IMR-90 (cell line): ENCODE measurements around the gene KCNMA1. TPM values are rescaled to one million over a fixed set of nuclear protein-coding genes. Genes with fewer than 3 reads are reported as not detected.

Source experiments
- ATAC-seq: fragments of 200-7000 bp; cut with Tn5 transposase; 2 replicates; pipeline ENCODE4 v1.9.1; 2020; ENCODE audit warnings: low read depth, mild to moderate bottlenecking, moderate library complexity
- BruUV-seq: library from RNA; stranded (reverse); fragments of 400-500 nt; replicated peaks from 2 replicates; lab custom pipeline; 2021; lab: Mats Ljungman, UMichigan
- CTCF ChIA-PET: fragments of 300-600 bp; formaldehyde crosslinking; extraction: SDS; loops from one replicate; lab custom pipeline; 2021; ENCODE audit warnings: antibody characterized with exemption; lab: Yijun Ruan, JAX
- POLR2A ChIA-PET: fragments of 300-600 bp; sonication (Branson Sonifier 250); formaldehyde crosslinking; loops from one replicate; lab custom pipeline; 2022; ENCODE audit warnings: antibody characterized with exemption; ENCODE audit not compliant: unreplicated experiment; lab: Charles Lee
- DNase-seq: peaks from one replicate; pipeline ENCODE4 v3.0.0; 2013
- H2AFZ ChIP-seq: replicated peaks from 2 replicates; pipeline ENCODE3; 2013; ENCODE audit warnings: low read length, mild to moderate bottlenecking; ENCODE audit not compliant: poor library complexity
- H2AK5ac ChIP-seq: 2 replicates; pipeline ENCODE4 v1.6.1; 2013; ENCODE audit warnings: low read depth, low read length, inconsistent platforms
- H2AK9ac ChIP-seq: replicated peaks from 2 replicates; pipeline ENCODE3; 2013; ENCODE audit warnings: mild to moderate bottlenecking, low read depth, low read length, moderate library complexity; ENCODE audit not compliant: poor library complexity
- H2BK120ac ChIP-seq: 2 replicates; pipeline ENCODE4 v1.6.1; 2013; ENCODE audit warnings: low read depth, low read length, inconsistent platforms
- H2BK15ac ChIP-seq: 3 replicates; pipeline ENCODE4 v1.6.1; 2013; ENCODE audit warnings: low read depth, low read length, inconsistent platforms
- H2BK20ac ChIP-seq: 2 replicates; pipeline ENCODE4 v1.6.1; 2013; ENCODE audit warnings: low read depth, mild to moderate bottlenecking, inconsistent platforms, low read length, moderate library complexity
- H2BK5ac ChIP-seq: 2 replicates; pipeline ENCODE4 v1.6.1; 2013; ENCODE audit warnings: mild to moderate bottlenecking, low read depth, low read length, inconsistent platforms; ENCODE audit not compliant: poor library complexity, severe bottlenecking
- H3K14ac ChIP-seq: replicated peaks from 2 replicates; pipeline ENCODE4 v1.6.1; 2013; ENCODE audit warnings: low read depth, low read length, inconsistent platforms
- H3K18ac ChIP-seq: 2 replicates; pipeline ENCODE4 v1.6.1; 2013; ENCODE audit warnings: low read depth, low read length, control low read depth
- H3K23ac ChIP-seq: 2 replicates; pipeline ENCODE4 v1.6.1; 2013; ENCODE audit warnings: low read depth, low read length, inconsistent platforms
- H3K27ac ChIP-seq: 2 replicates; pipeline ENCODE4 v1.5.1; 2013; ENCODE audit warnings: mild to moderate bottlenecking, control low read depth, low read length; ENCODE audit not compliant: insufficient read depth
- H3K27me3 ChIP-seq: 2 replicates; pipeline ENCODE4 v1.6.1; 2013; ENCODE audit warnings: low read length; ENCODE audit not compliant: control insufficient read depth, insufficient read depth
- H3K36me3 ChIP-seq: 2 replicates; pipeline ENCODE4 v1.6.1; 2013; ENCODE audit warnings: low read length, mixed read lengths; ENCODE audit not compliant: control insufficient read depth, insufficient read depth
- H3K4ac ChIP-seq: 2 replicates; pipeline ENCODE4 v1.6.1; 2013; ENCODE audit warnings: low read depth, low read length, inconsistent platforms
- H3K4me1 ChIP-seq: 2 replicates; pipeline ENCODE4 v1.6.1; 2013; ENCODE audit warnings: low read length, mixed read lengths; ENCODE audit not compliant: control insufficient read depth, insufficient read depth
- H3K4me2 ChIP-seq: 2 replicates; pipeline ENCODE4 v1.6.1; 2013; ENCODE audit warnings: low read depth, mild to moderate bottlenecking, control low read depth, low read length, moderate library complexity
- H3K4me3 ChIP-seq: 2 replicates; pipeline ENCODE4 v1.5.1; 2013; ENCODE audit warnings: low read depth, mild to moderate bottlenecking, control low read depth, low read length, moderate library complexity; ENCODE audit not compliant: insufficient read depth
- H3K56ac ChIP-seq: 2 replicates; pipeline ENCODE4 v1.6.1; 2013; ENCODE audit warnings: low read length, inconsistent platforms; ENCODE audit not compliant: insufficient read depth; ENCODE audit errors: extremely low read depth
- H3K79me1 ChIP-seq, 2 experiments: 2 replicates each; pipeline ENCODE4 v1.6.1; 2013; ENCODE audit warnings: low read length in 2 of 2, inconsistent platforms in 1 of 2, low read depth in 1 of 2
- H3K9ac ChIP-seq: 2 replicates; pipeline ENCODE4 v1.6.1; 2013; ENCODE audit warnings: low read depth, low read length, control low read depth
- H3K9me1 ChIP-seq: 2 replicates; pipeline ENCODE4 v1.6.1; 2013; ENCODE audit warnings: low read length, inconsistent platforms; ENCODE audit not compliant: insufficient read depth
- H3K9me3 ChIP-seq: 2 replicates; pipeline ENCODE4 v1.6.1; 2013; ENCODE audit warnings: low read length; ENCODE audit not compliant: control insufficient read depth, insufficient read depth
- H4K20me1 ChIP-seq: 2 replicates; pipeline ENCODE4 v1.6.1; 2013; ENCODE audit warnings: low read length, inconsistent platforms; ENCODE audit not compliant: insufficient read depth
- H4K5ac ChIP-seq: 2 replicates; pipeline ENCODE4 v1.6.1; 2013; ENCODE audit warnings: mild to moderate bottlenecking, low read depth, low read length, control low read depth
- H4K8ac ChIP-seq, 2 experiments: 2 replicates each; pipeline ENCODE4 v1.6.1; 2013; ENCODE audit warnings: low read depth in 2 of 2, low read length in 2 of 2, control low read depth in 1 of 2, inconsistent platforms in 1 of 2
- H4K91ac ChIP-seq: 2 replicates; pipeline ENCODE4 v1.6.1; 2013; ENCODE audit warnings: low read depth, low read length, inconsistent platforms; ENCODE audit not compliant: insufficient read depth
- BHLHE40 ChIP-seq: fragments of 150-350 bp; IDR thresholded peaks from 2 replicates; pipeline ENCODE4 v1.6.1; 2016; ENCODE audit warnings: mild to moderate bottlenecking, low read depth, low read length
- CEBPB ChIP-seq: IDR thresholded peaks from 2 replicates; pipeline ENCODE4 v1.6.1; 2012; ENCODE audit warnings: low read depth, low read length, improper control_type of control experiment
- FOS ChIP-seq: fragments of 150-350 bp; IDR thresholded peaks from 2 replicates; pipeline ENCODE4 v1.6.1; 2016; ENCODE audit warnings: low read depth, low read length
- MAFK ChIP-seq: IDR thresholded peaks from 2 replicates; pipeline ENCODE4 v1.6.1; 2012; ENCODE audit warnings: low read depth, low read length, improper control_type of control experiment
- MAZ ChIP-seq: IDR thresholded peaks from 2 replicates; pipeline ENCODE4 v1.6.1; 2012; ENCODE audit warnings: low read depth, mild to moderate bottlenecking, low read length, improper control_type of control experiment, moderate library complexity, borderline replicate concordance
- NFE2L2 ChIP-seq: fragments of 150-350 bp; IDR thresholded peaks from 2 replicates; pipeline ENCODE4 v1.6.1; 2016; ENCODE audit warnings: low read depth, mild to moderate bottlenecking, low read length
- POLR2A ChIP-seq: IDR thresholded peaks from 2 replicates; pipeline ENCODE4 v1.6.1; 2012; ENCODE audit warnings: mild to moderate bottlenecking, low read depth, low read length
- RAD21 ChIP-seq: IDR thresholded peaks from 2 replicates; pipeline ENCODE4 v1.6.1; 2012; ENCODE audit warnings: low read length, improper control_type of control experiment
- RCOR1 ChIP-seq: IDR thresholded peaks from 2 replicates; pipeline ENCODE4 v1.6.1; 2012; ENCODE audit warnings: mild to moderate bottlenecking, low read length, improper control_type of control experiment; ENCODE audit not compliant: insufficient replicate concordance
- RFX5 ChIP-seq: IDR thresholded peaks from 2 replicates; pipeline ENCODE4 v1.8.0; 2012; ENCODE audit warnings: low read depth, mild to moderate bottlenecking, low read length, moderate library complexity
- SMC3 ChIP-seq: fragments of 150-350 bp; IDR thresholded peaks from 2 replicates; pipeline ENCODE4 v1.6.1; 2016; ENCODE audit warnings: low read depth, mild to moderate bottlenecking, antibody characterized with exemption, low read length, moderate library complexity
- USF2 ChIP-seq: fragments of 150-350 bp; IDR thresholded peaks from 2 replicates; pipeline ENCODE4 v1.6.1; 2017; ENCODE audit warnings: mild to moderate bottlenecking, antibody characterized with exemption, low read length, low read depth
- WGBS, 2 experiments: methylation state at CpG; one replicate each; pipeline versions ENCODE4 v1.1.5 to v1.1.7; 2013; ENCODE audit warnings: missing lambda C conversion rate in 2 of 2; ENCODE audit not compliant: insufficient read length in 1 of 2; ENCODE audit errors: extremely low coverage in 2 of 2; 5-methylcytosine and 5-hydroxymethylcytosine counted together
- dilution Hi-C: fragments of 300-500 bp; cut with HindIII; formaldehyde crosslinking; loops from one replicate; pipeline ENCODE4 v1.14.3; 2018; ENCODE audit warnings: low sequenced_read_pairs; ENCODE audit not compliant: unreplicated experiment
- in situ Hi-C: fragments of 300-500 bp; cut with MboI; formaldehyde crosslinking; loops from 3 replicates; pipeline ENCODE4 v1.14.3; 2019; ENCODE audit warnings: low sequenced_read_pairs, inconsistent platforms, mixed read lengths
- intact Hi-C: fragments of 100-400 bp; cut with micrococcal nuclease; formaldehyde crosslinking; loops from 2 replicates; pipeline ENCODE4 v1.10.0; 2022
- polyA plus RNA-seq, 3 experiments: library from polyadenylated mRNA; depleted of rRNA; stranded (reverse); fragments of >200 nt; gene quantifications; 2 replicates each; pipeline ENCODE4 v1.2.3, GENCODE V29; 2012; ENCODE audit warnings: low replicate concordance in 1 of 3
- total RNA-seq: library from RNA; depleted of rRNA; stranded (reverse); fragments of >200 nt; gene quantifications from 2 replicates; pipeline ENCODE4 v1.2.3, GENCODE V29; 2012
- TF ChIP-seq, protein P1 (sequence below): fragments of 150-350 bp; IDR thresholded peaks from 2 replicates; pipeline ENCODE4 v1.6.1; 2016; ENCODE audit warnings: low read depth, mild to moderate bottlenecking, low read length, moderate library complexity, borderline replicate concordance
- TF ChIP-seq, protein P2 (sequence below): conservative IDR thresholded peaks from 2 replicates; pipeline ENCODE4 v1.5.1; 2012; ENCODE audit warnings: mild to moderate bottlenecking, low read depth, low read length, improper control_type of control experiment

The KCNMA1 gene
- total and polyA plus RNA-seq, 2 of the 4 experiments (the other 2 are of a cell fraction) = 25.6 to 29.6 TPM

- Histone ChIP-seq H3K23ac (no peak overlapping the region), H3K9me3 (no peaks in the 10 kb centered on the region), H2BK5ac (no peak overlapping the region), H3K4me2 (no peak overlapping the region), H3K56ac (no peak overlapping the region), H3K4ac (no peak overlapping the region), H2BK120ac (no peak overlapping the region), H3K36me3 (no peaks in the 10 kb centered on the region), H4K5ac (no peak overlapping the region), H4K8ac (no peak overlapping the region), H3K9me1 (no peaks in the 10 kb centered on the region), H3K27me3 (no peaks in the 10 kb centered on the region; the same call in 1 of the 2 replicates), H3K27ac (no peak overlapping the region), H2BK20ac (no peak overlapping the region), H4K20me1 (no peaks in the 10 kb centered on the region), H3K4me1 (no peaks in the 10 kb centered on the region; the same call in 1 of the 2 replicates), H2AK5ac (no peak overlapping the region), H2AK9ac (no peak overlapping the region), H3K79me1 (no peaks in the 10 kb centered on the region), H3K18ac (no peak overlapping the region), H3K14ac (no peak overlapping the region), H4K91ac (no peak overlapping the region), H2AFZ (no peak overlapping the region), H3K4me3 (no peak overlapping the region), H3K9ac (no peak overlapping the region), H2BK15ac (no peak overlapping the region)
- no TSS peak for BruUV-seq
- DNase-seq (no peak), ATAC-seq (no peak)
- intact Hi-C loops (no loop called here), dilution Hi-C loops (no loop called here), in situ Hi-C loops (no loop called here)
- whole genome bisulfite sequencing, 2 experiments = 80% methylated on average over 1 of the region's 8 CpGs; no CpG with 5 or more reads in 1 of the 2 experiments
- ChIA-PET POLR2A (no interaction called here), CTCF (no interaction called here)
- TF ChIP-seq MAZ (no peak), RFX5 (no peak), SMC3 (no peak), RCOR1 (no peak), FOS (no peak), BHLHE40 (no peak), RAD21 (no peak), POLR2A (no peak), CEBPB (no peak), USF2 (no peak), NFE2L2 (no peak), MAFK (no peak)
- TF ChIP-seq, protein P1, sequence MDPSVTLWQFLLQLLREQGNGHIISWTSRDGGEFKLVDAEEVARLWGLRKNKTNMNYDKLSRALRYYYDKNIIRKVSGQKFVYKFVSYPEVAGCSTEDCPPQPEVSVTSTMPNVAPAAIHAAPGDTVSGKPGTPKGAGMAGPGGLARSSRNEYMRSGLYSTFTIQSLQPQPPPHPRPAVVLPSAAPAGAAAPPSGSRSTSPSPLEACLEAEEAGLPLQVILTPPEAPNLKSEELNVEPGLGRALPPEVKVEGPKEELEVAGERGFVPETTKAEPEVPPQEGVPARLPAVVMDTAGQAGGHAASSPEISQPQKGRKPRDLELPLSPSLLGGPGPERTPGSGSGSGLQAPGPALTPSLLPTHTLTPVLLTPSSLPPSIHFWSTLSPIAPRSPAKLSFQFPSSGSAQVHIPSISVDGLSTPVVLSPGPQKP = no peak
- TF ChIP-seq, protein P2, sequence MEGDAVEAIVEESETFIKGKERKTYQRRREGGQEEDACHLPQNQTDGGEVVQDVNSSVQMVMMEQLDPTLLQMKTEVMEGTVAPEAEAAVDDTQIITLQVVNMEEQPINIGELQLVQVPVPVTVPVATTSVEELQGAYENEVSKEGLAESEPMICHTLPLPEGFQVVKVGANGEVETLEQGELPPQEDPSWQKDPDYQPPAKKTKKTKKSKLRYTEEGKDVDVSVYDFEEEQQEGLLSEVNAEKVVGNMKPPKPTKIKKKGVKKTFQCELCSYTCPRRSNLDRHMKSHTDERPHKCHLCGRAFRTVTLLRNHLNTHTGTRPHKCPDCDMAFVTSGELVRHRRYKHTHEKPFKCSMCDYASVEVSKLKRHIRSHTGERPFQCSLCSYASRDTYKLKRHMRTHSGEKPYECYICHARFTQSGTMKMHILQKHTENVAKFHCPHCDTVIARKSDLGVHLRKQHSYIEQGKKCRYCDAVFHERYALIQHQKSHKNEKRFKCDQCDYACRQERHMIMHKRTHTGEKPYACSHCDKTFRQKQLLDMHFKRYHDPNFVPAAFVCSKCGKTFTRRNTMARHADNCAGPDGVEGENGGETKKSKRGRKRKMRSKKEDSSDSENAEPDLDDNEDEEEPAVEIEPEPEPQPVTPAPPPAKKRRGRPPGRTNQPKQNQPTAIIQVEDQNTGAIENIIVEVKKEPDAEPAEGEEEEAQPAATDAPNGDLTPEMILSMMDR = no peak
Measured at GRCh38 chr10:76971547-76972170, 665.9 kb downstream of the KCNMA1 start.
